AG04450 (cell line): ENCODE measurements around the gene HSPB6. TPM values are rescaled to one million over a fixed set of nuclear protein-coding genes. Genes with fewer than 3 reads are reported as not detected.

Source experiments
- CTCF ChIA-PET: fragments of 300-600, 350-600 bp; formaldehyde crosslinking; extraction: SDS; loops from one replicate; lab custom pipeline; 2022; ENCODE audit warnings: antibody characterized with exemption, inconsistent platforms; lab: Charles Lee
- POLR2A ChIA-PET: fragments of 350-600 bp; formaldehyde crosslinking; extraction: SDS; loops from one replicate; lab custom pipeline; 2021; ENCODE audit warnings: antibody characterized with exemption, inconsistent platforms; lab: Yijun Ruan, JAX
- DNase-seq: peaks from one replicate; pipeline ENCODE4 v3.0.0-alpha.2; 2011; ENCODE audit warnings: low read depth, low spot score
- H3K27ac ChIP-seq: one replicate; pipeline ENCODE4 v1.5.1; 2012; ENCODE audit warnings: low read depth, low read length, control low read depth
- H3K27me3 ChIP-seq: one replicate; pipeline ENCODE4 v1.6.0; 2012; ENCODE audit warnings: low read length; ENCODE audit not compliant: control insufficient read depth, insufficient read depth
- H3K4me3 ChIP-seq: 2 replicates; pipeline ENCODE4 v1.5.1; 2011; ENCODE audit warnings: mild to moderate bottlenecking, low read depth, low read length, control low read depth
- H3K9me3 ChIP-seq: 2 replicates; pipeline ENCODE4 v1.5.1; 2012; ENCODE audit warnings: low read length; ENCODE audit not compliant: control insufficient read depth, insufficient read depth
- CTCF ChIP-seq: IDR thresholded peaks from 2 replicates; pipeline ENCODE4 v1.5.1; 2011; ENCODE audit warnings: low read depth, low read length, control low read depth, inconsistent platforms
- polyA plus RNA-seq: library from polyadenylated mRNA; depleted of rRNA; stranded (reverse); fragments of >200 nt; gene quantifications from 2 replicates; pipeline ENCODE4 v1.2.3, GENCODE V29; 2011

Gene HSPB6
- polyA plus RNA-seq, 1 experiment = 31.7 TPM

- no peaks in the 10 kb centered on the region for H3K9me3 ChIP-seq
- no peak overlapping the region for H3K4me3 ChIP-seq
- ChIA-PET POLR2A (no interaction called here), CTCF (no interaction called here)
- DNase-seq = no peak
- no peaks in the 10 kb centered on the region for H3K27me3 ChIP-seq
- no peak for TF ChIP-seq CTCF
- H3K27ac ChIP-seq = no peak overlapping the region
Observed at GRCh38 chr19:35784503-35785338, 27.9 kb upstream of the HSPB6 start.

- DNase-seq = no peak
- no peak overlapping the region for H3K4me3 ChIP-seq
- no peaks in the 10 kb centered on the region for H3K9me3 ChIP-seq
- TF ChIP-seq CTCF = no peak
- CTCF ChIA-PET = no interaction called here
- no peak overlapping the region for H3K27ac ChIP-seq
- H3K27me3 ChIP-seq = no peaks in the 10 kb centered on the region
- POLR2A ChIA-PET = no interaction called here
Observed at GRCh38 chr19:35783469-35784434, 26.9 kb upstream of the HSPB6 start.

- no peak for TF ChIP-seq CTCF
- ChIA-PET CTCF (no interaction called here), POLR2A (interaction anchor here (0.6 kb wide), 1 partner anchor 883 kb away, joined by 3 read pairs; no protein-coding TSS in a partner anchor)
- Histone ChIP-seq H3K9me3 (no peaks in the 10 kb centered on the region), H3K27me3 (no peaks in the 10 kb centered on the region), H3K27ac (no peak overlapping the region), H3K4me3 (no peak overlapping the region)
- no peak for DNase-seq
Observed at GRCh38 chr19:35782589-35782988, 25.8 kb upstream of the HSPB6 start.

GRCh38 chr19:35781650-35782049 lies 24.8 kb upstream of the HSPB6 start:
- no peak overlapping the region for H3K4me3 ChIP-seq
- H3K27me3 ChIP-seq = no peaks in the 10 kb centered on the region
- TF ChIP-seq CTCF = no peak
- no peak overlapping the region for H3K27ac ChIP-seq
- ChIA-PET POLR2A (no interaction called here), CTCF (no interaction called here)
- H3K9me3 ChIP-seq = no peaks in the 10 kb centered on the region
- DNase-seq = no peak
